Stimulated activated CD4-positive, alpha-beta T cell treated with anti-CD3 and anti-CD28 coated beads, Interleukin-2, amount 100 ng/mL, for 24 hours (primary cell): ENCODE results near the gene C19orf85.
"Not testable (repeated sequence)": the region's sequence is repeated elsewhere in the genome, so short reads cannot be mapped to it uniquely, and the experiment has no call there.

Experiments
- DNase-seq, 2 donors: peaks; one replicate each; pipeline ENCODE4 v3.0.0-alpha.2; 2020

C19orf85 gene

GRCh38 chr19:55464662-55465054 is at the start of gene C19orf85:
Gene C19orf85, minus strand, starts transcription at chr19:55464751. Its CDS starts 197 bp downstream, at chr19:55464554.
- no peak for DNase-seq

- DNase-seq = no peak
These were observed 43.6 kb upstream of the C19orf85 start for GRCh38 chr19:55508120-55508519.

GRCh38 chr19:55504981-55505380 is 40.4 kb upstream of the C19orf85 start:
- no peak for DNase-seq

GRCh38 chr19:55504252-55504603 is 39.7 kb upstream of the C19orf85 start:
- no peak for DNase-seq

DNA sequence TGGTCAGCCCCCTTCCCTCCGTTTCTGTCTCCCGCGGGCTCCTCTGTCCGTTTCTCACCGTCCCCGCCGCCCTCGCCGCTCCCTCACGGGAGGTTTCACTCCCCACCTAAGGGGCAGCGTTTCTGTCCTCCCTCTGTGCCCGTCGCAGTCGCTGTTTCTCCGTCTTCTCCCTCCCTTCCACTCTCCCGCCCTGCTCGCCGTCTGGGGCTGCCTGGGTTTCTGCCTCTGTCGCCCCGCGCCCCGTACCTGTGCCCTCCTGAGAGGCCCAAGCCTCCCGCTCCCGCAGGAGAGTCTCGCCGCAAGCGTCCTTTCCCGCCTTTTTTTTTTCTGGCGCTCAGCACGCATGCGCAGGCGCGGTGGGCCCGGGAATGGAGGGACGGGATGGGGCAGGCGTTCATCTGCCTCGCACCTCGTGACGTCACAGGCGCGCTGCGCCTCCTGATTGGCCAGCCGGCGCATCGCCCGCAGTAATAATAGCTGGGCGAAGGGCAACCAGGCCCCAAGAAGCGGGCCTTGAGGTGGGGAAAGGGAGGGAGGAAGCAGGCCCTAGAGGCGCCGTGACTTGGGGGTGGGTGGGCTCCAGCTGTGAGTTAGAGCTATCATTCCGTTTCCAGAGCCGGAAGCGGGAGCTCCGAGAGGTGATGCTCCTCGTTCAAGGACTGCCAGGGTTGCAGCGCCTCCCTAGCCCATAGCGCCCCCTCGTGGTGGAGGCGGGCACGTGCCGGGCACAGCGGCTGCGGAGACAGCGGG is 39.1 kb upstream of the C19orf85 start:
- DNase-seq = peak; percentile 95 to 98

- no peak for DNase-seq
These were observed 38.6 kb upstream of the C19orf85 start for GRCh38 chr19:55503157-55503501.

DNA sequence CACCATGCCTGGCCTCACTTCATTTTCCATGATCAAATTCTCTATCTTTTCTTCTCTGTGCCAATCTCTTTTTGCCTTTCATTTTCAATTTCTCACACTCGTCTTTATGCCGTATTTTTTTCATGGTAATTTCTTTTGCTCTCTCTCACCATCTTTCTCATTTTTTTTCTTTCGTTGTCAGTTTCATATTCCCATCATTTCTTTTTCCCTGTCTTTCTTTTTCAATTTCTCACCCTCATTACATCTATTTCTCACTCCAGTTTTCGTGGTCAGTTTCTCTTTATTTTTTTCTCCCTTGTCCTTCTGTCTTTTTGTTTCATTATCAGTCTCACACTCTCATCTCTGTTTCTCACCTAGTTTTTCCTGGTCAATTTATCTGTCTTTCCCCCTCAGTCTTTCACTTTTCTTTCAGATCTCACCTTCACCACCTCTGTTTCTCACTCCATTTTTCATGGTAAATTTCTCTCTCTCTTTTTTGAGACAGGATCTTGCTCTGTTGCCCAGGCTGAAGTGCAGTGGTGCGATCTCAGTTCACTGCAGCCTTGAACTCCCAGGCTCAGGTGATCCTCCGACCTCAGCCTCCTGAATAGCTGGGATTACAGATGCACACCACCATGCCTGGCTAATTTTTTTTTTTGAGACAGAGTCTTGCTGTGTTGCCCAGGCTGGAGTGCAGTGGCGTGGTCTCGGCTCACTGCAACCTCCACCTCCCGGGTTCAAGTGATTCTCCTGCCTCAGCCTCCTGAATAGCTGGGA is 37.8 kb upstream of the C19orf85 start:
- DNase-seq = no peak

DNA sequence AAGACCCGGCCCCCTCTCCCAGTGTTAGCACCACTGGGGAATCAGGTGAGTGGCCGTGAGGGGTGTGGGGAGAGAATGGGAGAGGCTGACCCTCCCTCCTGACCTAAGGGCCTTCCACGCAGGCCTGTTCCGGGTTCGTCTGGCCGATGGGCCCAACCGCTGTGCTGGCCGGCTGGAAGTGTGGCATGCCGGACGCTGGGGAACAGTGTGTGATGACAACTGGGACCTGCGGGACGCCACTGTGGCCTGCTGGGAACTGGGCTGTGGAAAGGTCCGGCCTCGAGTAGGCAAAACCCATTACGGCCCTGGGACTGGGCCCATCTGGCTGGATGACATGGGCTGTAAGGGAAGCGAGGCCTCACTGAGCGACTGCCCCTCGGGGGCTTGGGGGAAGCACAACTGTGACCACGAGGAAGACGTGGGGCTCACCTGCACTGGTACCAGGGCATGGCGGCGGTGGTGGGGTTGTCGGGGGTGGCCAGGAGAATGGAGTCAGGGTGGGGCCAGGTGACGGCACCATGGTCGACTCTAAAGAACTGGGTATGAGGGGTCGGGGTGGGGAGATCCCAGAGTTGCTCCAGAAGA is 35.9 kb upstream of the C19orf85 start:
- no peak for DNase-seq

- DNase-seq = no peak
These were observed 33.8 kb upstream of the C19orf85 start for GRCh38 chr19:55498246-55498840.

GRCh38 chr19:55497763-55498162 is 33.2 kb upstream of the C19orf85 start:
- DNase-seq = no peak

DNA sequence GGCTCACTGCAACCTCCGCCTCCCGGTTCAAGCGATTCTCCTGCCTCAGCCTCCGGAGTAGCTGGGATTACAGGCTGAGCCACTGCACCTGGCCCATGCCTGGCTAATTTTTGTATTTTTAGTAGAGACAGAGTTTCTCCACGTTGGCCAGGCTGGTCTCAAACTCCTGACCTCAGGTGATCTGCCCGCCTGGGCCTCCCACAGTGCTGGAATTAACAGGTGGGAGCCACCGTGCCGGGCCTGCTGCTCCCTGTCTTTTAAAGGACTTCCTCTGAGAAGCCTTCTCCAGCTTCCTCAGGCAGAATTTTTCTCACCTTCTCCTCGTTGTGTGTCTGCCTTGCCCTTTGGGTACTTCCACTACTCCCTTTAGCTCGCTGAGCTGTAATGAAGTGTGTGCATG is 32.3 kb upstream of the C19orf85 start:
- not testable (repeated sequence) for DNase-seq

DNA sequence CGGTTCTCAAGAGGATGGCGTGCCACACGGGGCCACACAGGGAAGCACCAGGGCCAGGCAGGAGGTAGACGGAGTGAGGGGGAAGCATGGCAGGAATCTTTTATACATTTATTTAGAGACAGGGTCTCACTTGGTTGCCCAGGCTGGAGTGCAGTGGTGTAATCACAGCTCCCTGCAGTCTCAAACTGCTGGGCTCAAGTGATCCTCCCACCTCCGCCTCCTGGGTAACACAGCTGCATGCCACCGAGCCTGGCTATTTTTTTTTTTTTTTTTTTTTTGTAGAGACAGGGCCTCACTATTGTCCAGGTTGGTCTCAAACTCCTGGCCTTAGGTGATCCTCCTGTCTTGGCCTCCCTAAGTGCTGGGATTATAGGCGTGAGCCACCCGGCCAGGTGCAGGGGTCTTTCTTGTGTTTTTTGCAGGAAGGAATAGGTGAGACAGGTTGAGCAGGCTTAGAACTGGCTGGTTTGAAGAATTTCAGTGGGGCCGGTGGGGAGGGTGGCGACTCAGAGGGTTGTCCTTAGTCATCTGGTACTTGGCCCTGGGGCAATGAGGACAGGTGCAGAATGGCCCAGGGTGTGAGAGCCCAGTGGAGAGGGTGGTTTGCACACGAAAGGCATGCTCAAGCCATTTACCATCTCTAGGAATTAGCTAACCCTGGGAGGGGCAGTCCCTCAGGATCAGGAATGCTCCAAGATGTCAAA is 31.2 kb upstream of the C19orf85 start:
- DNase-seq = no peak

GRCh38 chr19:55494172-55494761 is 29.7 kb upstream of the C19orf85 start:
- no peak for DNase-seq

DNA sequence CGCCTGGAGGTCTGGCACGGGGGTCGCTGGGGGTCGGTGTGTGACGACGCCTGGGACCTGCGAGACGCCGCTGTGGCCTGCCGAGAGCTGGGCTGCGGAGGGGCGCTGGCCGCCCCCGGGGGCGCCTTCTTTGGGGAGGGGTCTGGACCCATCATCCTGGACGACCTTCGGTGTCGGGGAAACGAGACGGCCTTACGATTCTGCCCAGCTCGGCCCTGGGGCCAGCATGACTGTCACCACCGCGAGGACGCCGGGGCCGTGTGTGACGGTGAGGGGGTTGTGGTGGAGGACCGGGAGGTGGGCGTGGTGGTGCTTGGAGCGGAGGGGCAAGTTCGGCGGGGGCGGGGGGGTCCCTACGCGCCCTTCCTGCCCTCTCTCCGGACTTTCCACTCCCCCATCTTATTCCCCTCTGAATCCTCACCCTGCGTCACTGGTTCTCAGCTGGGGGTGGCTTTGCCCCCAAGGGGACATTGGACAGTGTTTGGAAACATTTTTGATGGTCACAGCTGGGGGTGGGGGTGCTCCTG is 29.2 kb upstream of the C19orf85 start:
- no peak for DNase-seq

- DNase-seq = no peak
These were observed 28.6 kb upstream of the C19orf85 start for GRCh38 chr19:55493052-55493644.

DNA sequence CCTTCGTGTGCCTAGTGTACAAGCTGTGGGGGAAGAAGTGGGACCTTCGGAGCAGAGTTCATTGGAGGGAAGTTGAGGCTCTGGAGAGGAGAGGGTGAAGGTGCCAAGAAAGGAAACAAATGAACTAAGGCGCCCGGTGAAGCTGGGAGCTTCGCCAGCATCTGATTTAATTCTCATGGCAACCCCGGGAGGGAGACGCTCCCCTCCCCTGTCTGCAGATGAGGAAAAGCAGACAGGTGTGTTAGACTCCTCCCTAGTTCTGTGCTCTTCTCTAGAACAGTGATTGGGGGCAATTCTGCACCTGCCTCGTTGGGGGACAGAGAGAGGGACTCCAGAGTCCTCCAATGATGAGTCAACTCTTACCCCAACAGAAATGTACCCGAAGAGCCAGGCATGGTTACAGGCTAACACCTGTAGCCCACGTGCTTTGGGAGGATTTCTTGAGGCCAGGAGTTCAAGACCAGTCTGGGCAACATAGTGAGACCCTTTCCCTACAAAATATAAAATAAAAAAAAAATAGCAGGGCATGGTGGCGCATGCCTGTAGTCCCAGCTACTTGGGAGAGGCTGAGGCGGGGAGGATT is 27.9 kb upstream of the C19orf85 start:
- no peak for DNase-seq

DNA sequence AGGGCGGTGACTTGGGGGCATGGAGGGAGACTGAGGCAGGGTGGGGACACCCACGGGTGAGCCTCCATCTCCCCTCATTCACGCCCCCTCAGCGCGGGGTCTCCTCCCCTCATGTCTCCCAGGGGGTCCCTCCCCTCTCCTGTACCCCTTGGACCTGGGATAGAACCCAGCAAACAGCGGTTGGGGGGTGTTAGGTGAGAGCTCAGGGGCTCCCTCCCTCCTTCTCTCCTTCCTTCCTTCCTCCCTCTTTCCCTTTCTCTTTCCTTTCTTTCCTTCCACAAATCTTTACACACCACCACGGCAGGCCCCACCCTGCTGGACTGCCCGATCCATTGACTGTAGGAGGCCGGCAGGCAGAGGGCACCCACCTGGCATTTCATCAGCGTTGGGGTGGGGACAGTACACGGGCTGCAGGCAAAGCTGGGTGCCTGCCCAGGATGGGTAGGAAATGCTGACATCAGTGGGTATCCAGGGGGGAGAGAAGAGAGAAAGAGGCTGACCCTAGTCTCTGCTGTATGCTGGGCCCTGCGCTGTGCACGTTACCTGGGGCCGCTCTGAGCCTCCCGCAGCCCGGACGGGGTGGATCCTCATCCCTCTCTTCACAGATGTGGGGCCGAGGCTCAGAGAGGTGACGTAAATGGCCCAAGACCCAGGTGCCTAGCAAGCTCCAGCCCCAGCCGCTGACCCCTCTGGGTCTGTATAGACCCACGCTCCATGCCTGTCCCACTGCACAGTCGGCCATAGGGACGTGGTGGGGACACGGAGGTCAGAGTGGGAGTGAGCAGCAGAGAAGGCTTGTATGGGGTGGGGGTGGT is 27.2 kb upstream of the C19orf85 start:
- DNase-seq = no peak

GRCh38 chr19:55490478-55491432 is 26.2 kb upstream of the C19orf85 start:
- DNase-seq = no peak

- no peak for DNase-seq
These were observed 25.3 kb upstream of the C19orf85 start for GRCh38 chr19:55489711-55490477.
